Measurements from ENCODE around the gene BACH2.

The BACH2 gene

DNA sequence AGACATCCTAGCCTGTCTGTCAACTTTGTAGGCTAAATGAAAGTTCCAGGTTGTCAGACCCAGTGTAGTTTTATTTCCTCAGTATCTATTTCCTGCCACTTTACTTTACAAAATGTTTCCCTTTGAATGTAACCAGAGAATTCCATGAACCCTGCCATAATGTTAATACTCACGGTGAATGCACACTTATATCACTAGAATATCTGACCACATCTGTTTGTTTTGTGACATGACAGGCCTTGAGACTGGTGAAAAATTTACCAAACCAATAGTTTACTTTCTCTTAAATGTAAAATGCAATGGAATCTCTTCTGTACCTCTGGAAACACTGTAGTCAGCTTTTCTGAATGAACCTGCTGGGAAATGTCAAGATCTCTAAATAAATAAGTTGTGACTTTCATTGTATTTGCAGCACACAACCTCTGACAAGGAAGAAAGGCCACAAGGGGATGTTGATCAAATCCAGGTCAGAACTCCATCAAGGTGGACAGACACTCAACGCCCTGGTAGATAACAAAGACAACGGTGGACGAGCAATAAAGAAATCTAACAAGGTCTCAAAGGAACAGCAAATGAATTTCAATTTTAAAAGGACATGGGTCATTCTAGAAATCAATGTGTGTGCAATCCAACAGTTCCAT, 59.2 kb downstream of the BACH2 start:
- DNase-seq, result no peak

DNA sequence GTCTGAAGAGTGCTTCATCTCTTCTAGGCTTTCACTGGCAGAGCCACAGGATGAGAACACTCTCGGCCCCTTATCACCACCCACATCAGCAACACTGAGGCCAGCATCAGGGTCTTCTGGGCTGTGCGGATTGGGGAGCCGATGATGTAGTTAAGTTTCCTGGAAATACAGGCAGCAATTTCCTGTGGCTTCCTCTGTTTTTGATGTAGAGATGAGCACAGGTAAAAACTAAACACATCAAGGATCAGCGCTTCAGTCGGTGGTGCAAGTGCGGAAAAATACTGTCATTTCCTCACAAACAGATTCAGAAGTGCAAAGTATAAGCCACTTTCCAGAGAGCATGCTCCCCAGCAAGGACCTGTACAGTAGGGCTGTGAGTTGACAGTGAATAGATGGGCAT, 62.6 kb downstream of the BACH2 start:
- DNase-seq, result no peak

DNA sequence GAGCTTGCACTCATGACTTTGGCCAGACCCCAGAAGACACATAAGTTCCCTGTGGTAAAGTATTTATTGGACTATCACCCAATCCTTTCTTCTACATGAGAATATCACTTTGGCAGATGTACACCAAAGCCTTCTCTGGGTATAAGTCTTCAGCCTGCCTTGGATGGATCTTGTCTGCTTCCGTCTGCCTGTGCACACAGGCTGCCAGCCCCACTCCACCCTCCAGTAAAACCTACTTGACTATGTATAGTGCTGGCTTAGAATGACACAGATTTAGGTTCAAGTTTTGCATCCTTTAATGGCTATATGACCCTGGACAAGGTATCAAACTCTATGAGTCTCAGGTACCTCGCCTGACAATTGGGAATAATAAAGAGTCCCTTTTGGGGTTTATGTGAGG, 63.4 kb downstream of the BACH2 start:
- DNase-seq, result no peak

DNA sequence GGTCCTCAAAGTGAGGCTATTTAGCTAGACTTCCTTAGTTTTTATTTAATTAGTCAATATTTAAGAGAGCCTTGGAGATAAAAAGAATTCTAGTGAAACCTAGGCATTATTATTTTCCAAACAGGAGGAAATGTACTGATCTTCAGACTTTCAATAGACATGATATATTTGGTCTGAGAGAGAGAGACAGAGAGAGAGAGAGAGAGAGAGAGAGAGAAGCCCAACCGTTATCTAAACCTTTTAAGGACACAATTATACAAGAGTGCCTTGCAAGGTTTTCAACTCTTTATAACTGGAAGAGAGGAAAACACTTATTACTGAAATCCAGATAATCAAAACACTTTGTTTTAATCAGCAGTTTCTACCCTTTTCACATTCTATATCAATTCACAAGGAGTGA, 64.8 kb downstream of the BACH2 start:
- no peak for DNase-seq

- DNase-seq, result no peak
Observed at GRCh38 chr6:90231308-90231707, 65.3 kb downstream of the BACH2 start.

DNA sequence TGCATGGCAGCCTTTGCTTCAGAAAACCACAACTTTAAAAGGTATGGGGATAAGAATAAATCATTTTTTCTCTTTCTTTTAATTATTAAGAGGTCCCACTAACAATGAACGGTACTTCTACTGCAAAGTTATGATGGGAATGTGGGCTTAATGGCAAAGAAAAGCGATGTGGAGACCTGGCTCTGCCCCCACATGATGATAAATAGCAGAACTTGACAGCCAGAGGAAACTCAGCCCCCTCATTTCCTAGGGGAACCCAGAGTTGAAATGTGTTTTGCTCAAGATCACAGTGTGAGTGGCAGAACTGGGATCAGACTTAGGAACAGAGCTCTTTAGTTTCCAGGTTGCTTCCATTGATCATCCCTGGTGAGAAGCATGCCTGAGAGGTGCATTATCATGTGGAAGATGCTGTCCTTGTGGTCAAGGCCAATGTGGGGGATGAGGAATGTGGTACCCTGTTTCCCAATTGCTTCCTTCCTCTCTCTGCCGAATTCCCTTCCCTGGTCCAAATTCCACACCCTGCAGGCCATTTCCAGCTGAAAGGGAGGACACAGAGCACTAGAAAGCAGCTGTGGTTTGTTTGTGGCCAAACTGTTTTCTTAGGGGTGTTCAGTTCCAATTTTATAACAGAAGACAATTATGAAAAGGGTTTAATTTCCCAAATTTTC, 66.0 kb downstream of the BACH2 start:
- DNase-seq, result no peak

GRCh38 chr6:90229331-90230010, 67.2 kb downstream of the BACH2 start:
- DNase-seq, result peak in 1 of 14 donors; percentile 5

DNA sequence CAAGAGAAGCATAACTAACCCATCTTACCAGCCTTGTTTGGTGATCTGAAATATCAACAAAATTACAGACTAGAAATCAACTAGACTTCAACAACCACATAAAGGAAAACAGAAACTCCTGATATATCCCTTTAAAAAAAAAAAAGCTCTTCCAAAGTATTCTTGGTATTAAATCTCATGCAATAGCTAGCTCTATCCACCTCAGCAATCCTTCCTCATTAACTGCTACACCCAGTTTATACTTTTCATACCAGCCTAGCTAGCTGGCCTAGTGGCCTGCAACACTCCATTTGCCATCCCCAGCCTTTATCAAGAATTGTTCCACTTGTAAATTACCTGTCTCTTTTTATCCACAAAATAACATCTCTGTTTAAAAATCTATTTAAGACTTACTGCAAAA, 69.0 kb downstream of the BACH2 start:
- no peak for DNase-seq

DNA sequence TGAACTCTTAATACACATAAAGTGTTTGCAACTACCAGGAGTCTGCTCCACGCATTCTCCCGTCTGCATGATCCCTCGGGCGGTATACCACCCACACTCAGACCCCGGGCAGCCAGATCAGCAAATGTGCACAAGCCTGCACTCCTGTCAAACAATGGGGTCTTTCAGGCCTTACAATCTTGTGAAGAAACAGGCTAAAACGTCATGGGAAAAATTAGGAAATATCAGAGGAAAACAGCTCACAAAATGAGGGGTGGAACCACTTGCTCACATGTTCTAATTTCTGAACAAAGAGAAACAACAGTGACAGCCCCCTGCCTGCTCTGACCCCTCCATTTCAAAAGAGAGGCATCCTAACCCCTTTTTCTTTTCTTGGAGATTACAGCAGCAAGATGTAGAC, 69.4 kb downstream of the BACH2 start:
- DNase-seq, result peak in 1 of 14 donors; percentile 3

- no peak for DNase-seq
Observed at GRCh38 chr6:90226257-90226656, 70.4 kb downstream of the BACH2 start.

GRCh38 chr6:90224196-90224595, 72.4 kb downstream of the BACH2 start:
- DNase-seq, result no peak

- DNase-seq, result no peak
Observed at GRCh38 chr6:90222724-90223198, 73.9 kb downstream of the BACH2 start.

DNA sequence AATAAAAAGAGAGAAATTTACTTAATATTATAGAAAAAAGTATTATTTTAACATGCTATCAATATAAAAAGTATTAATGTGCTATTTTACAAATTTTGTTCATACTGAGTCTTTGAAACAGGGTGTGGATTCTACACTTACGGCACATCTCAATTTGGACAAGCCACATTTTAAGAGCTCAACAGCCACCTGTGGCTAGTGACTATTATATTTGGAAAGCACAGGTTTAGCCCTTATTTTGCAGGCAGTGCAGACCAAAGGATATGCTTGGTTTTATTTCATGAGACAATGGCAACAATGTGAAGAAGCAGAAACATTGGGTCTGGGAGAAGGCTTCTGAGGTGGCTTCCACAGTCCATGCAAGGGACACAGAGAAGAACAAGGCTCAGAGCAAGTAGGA, 74.6 kb downstream of the BACH2 start:
- DNase-seq, result no peak

- DNase-seq, result no peak
Observed at GRCh38 chr6:90221403-90221802, 75.2 kb downstream of the BACH2 start.

- DNase-seq, result no peak
Observed at GRCh38 chr6:90220273-90220672, 76.4 kb downstream of the BACH2 start.

DNA sequence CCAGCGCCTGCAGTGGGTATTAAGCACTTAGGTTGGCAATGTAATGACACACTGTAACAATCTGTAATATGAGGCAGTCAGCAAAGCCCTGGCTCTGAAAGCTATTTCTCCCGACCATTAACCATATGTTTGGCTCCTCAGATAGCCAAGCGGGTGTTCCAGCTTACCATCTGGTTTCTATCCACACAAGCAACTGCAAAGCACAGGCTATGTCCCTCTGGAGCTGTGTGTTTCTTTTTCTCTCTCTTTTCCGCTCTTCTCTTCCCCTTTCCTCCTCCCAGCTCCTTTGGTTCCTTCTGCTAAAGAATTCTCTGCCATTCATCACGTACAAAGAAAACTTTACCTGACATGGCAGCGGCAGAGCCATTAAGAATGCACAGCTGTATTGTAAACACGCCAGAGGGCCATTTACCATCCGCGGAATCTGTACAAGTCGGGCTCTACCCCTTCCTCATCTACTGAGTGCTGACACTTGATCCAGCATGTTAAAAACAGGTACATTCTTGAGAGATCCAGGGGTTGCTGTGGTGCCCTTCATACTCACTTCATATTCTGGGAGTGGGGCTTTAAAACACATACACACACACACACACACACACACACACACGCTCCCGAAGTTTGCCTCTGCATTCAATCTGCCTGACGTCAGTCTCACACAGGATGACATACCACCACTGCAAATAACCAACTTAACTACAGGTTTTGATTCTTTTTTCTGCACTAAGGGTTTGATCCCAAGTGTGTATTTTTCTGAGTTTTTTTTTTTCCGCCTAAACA, 77.2 kb downstream of the BACH2 start:
- DNase-seq, result peak in 9 of 14 donors; percentile 10 to 83 (median 32)

DNA sequence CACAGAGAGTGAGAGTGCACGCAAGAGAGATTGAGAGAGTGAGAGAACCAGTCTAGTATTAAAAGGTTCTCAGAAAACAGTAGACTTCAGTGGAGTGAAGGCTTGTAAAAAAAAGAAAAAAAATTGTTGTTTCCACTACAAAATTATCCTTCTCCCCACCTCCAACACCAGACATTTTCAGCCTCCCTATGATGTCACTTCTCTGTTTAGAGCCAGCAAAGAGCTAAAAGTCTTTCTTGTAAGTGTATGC, 77.8 kb downstream of the BACH2 start:
- no peak for DNase-seq

GRCh38 chr6:90217506-90218127, 79.0 kb downstream of the BACH2 start:
- DNase-seq, result no peak

DNA sequence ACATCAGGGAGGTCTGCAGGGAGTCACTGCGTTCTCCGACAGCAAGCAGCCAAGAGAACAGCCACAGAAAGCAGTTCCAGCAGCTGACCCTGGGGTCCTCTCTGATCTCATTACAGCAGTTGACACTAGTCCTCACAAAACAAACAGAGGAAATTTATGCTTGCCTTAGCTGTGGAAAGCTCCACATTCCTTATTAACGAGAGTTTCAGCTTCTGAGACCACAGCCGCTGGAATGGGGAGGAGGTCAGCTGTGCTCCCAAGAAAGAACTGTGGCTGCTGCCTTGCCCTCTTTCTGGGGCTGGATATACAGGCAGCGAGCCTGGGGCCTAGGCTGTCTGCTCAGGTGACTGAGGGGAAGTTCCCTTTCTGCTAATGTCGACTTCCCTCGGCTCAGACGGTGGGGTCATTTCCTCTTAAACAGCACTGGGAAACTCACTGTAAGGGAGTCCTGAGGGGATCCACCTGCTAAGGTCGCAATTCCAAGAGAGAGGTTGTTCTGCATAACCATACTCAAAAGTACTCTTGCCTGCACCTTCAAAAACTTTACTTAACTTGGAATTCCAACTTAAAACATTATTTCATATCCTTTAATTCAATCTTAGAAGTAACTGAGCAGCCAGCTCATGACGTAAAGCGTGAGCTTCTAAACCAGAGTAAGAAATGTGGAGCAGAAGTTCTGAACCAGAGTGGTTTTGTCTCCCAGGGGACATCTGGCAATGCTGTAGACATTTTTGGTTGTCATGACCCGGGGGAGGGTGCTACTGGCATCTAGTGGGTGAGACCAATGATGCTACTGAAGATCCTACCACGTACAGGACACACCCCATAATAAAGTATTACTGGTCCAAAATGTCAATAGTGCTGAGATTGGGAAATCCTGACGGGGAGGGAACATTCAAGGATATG, 80.3 kb downstream of the BACH2 start:
- peak in 4 of 14 donors; percentile 4 to 28 (median 14) for DNase-seq

GRCh38 chr6:90214966-90215365, 81.7 kb downstream of the BACH2 start:
- DNase-seq, result no peak

- no peak for DNase-seq
Observed at GRCh38 chr6:90214461-90214860, 82.2 kb downstream of the BACH2 start.

GRCh38 chr6:90212274-90212673, 84.4 kb downstream of the BACH2 start:
- no peak for DNase-seq

Measured in C1 segment of cervical spinal cord (tissue), 14 donors.